Astrocyte (in vitro differentiated cells and primary cell): ENCODE results near the gene SEMA6C. TPM values are rescaled to one million over a fixed set of nuclear protein-coding genes. Genes with fewer than 3 reads are reported as not detected.
"Not testable (repeated sequence)": the region's sequence is repeated elsewhere in the genome, so short reads cannot be mapped to it uniquely, and the experiment has no call there.

ENCODE experiments used
- DNase-seq: peaks from one replicate; pipeline ENCODE4 v3.0.0-alpha.2; 2010; ENCODE audit warnings: low read depth
- FAIRE-seq: peaks from 2 replicates; lab custom pipeline; 2011; peaks lifted over from hg19 to GRCh38; lab: Jason Lieb, UNC
- H2AFZ ChIP-seq: 2 replicates; pipeline ENCODE4 v1.6.0; 2012; ENCODE audit warnings: low read depth, low read length, inconsistent platforms
- H3K27ac ChIP-seq: 2 replicates; pipeline ENCODE4 v1.5.1; 2011; ENCODE audit warnings: low read depth, low read length, inconsistent platforms
- H3K27me3 ChIP-seq: 2 replicates; pipeline ENCODE4 v1.6.0; 2011; ENCODE audit warnings: low read length, inconsistent platforms; ENCODE audit not compliant: insufficient read depth
- H3K36me3 ChIP-seq: 2 replicates; pipeline ENCODE4 v1.5.1; 2011; ENCODE audit warnings: low read length, inconsistent platforms; ENCODE audit not compliant: insufficient read depth
- H3K4me1 ChIP-seq: 2 replicates; pipeline ENCODE4 v1.5.1; 2011; ENCODE audit warnings: low read length, inconsistent platforms; ENCODE audit not compliant: insufficient read depth
- H3K4me2 ChIP-seq: 2 replicates; pipeline ENCODE4 v1.6.0; 2012; ENCODE audit warnings: low read length, inconsistent platforms
- H3K4me3 ChIP-seq: 2 replicates; pipeline ENCODE4 v1.5.1; 2011; ENCODE audit warnings: low read depth, mild to moderate bottlenecking, low read length, inconsistent platforms; ENCODE audit not compliant: insufficient read depth
- H3K79me2 ChIP-seq: 2 replicates; pipeline ENCODE4 v1.6.0; 2012; ENCODE audit warnings: mild to moderate bottlenecking, low read length, inconsistent platforms; ENCODE audit not compliant: insufficient read depth
- H3K9ac ChIP-seq: 2 replicates; pipeline ENCODE4 v1.6.0; 2012; ENCODE audit warnings: mild to moderate bottlenecking, low read length, inconsistent platforms
- H3K9me3 ChIP-seq: 2 replicates; pipeline ENCODE4 v1.5.1; 2012; ENCODE audit warnings: low read depth, mild to moderate bottlenecking, low read length, inconsistent platforms; ENCODE audit not compliant: insufficient read depth
- H4K20me1 ChIP-seq: 2 replicates; pipeline ENCODE4 v1.6.0; 2012; ENCODE audit warnings: low read length, inconsistent platforms; ENCODE audit not compliant: insufficient read depth
- H3K27ac Mint-ChIP-seq: one replicate; pipeline ENCODE4 v1.8.0; 2021; ENCODE audit warnings: mild to moderate bottlenecking, mixed read lengths; ENCODE audit not compliant: unreplicated experiment
- H3K27me3 Mint-ChIP-seq: one replicate; pipeline ENCODE4 v1.8.0; 2021; ENCODE audit warnings: low read depth, mixed read lengths; ENCODE audit not compliant: unreplicated experiment
- H3K36me3 Mint-ChIP-seq: one replicate; pipeline ENCODE4 v1.8.0; 2021; ENCODE audit warnings: low read depth, mixed read lengths; ENCODE audit not compliant: unreplicated experiment
- H3K4me1 Mint-ChIP-seq: one replicate; pipeline ENCODE4 v1.8.0; 2021; ENCODE audit warnings: low read depth, mixed read lengths; ENCODE audit not compliant: unreplicated experiment
- H3K4me3 Mint-ChIP-seq: one replicate; pipeline ENCODE4 v1.8.0; 2021; ENCODE audit warnings: mild to moderate bottlenecking, moderate library complexity, mixed read lengths; ENCODE audit not compliant: unreplicated experiment
- H3K9me3 Mint-ChIP-seq: one replicate; pipeline ENCODE4 v1.8.0; 2021; ENCODE audit warnings: mild to moderate bottlenecking, mixed read lengths; ENCODE audit not compliant: unreplicated experiment
- CTCF ChIP-seq: IDR thresholded peaks from 2 replicates; pipeline ENCODE4 v1.5.1; 2011; ENCODE audit warnings: low read depth, mild to moderate bottlenecking, inconsistent platforms, low read length, moderate library complexity; ENCODE audit not compliant: insufficient read depth
- EZH2 ChIP-seq: IDR thresholded peaks from 2 replicates; pipeline ENCODE4 v1.6.1; 2012; ENCODE audit warnings: mild to moderate bottlenecking, low read length, inconsistent platforms; ENCODE audit not compliant: insufficient read depth
- total RNA-seq: library from RNA; stranded (reverse); gene quantifications from 2 replicates; pipeline ENCODE4 v1.2.1, GENCODE V29; 2021

The SEMA6C gene
- total RNA-seq, 1 donor from 2014 or later: 7.4 TPM

GRCh38 chr1:151189637-151190445 is 43.4 kb upstream of the SEMA6C start, which contains the start of gene VPS72:
Gene VPS72 (minus strand): TSS chr1:151190197. CDS start chr1:151190121, 76 bp downstream.
- H3K36me3 Mint-ChIP-seq: peaks cover 4% of the 10 kb centered on the region
- H3K9ac ChIP-seq: peak within 1 kb of the TSS; percentile 93
- no peaks in the 10 kb centered on the region for H3K27me3 ChIP-seq
- H3K4me1 Mint-ChIP-seq: peaks cover 8% of the 10 kb centered on the region
- H2AFZ ChIP-seq: peak within 1 kb of the TSS; percentile 65
- H3K27me3 Mint-ChIP-seq: no peaks in the 10 kb centered on the region
- H3K27ac Mint-ChIP-seq: peak within 1 kb of the TSS; percentile 99
- H3K4me2 ChIP-seq: peak within 1 kb of the TSS; percentile 95
- FAIRE-seq: no peak
- peaks cover 13% of the 10 kb centered on the region for H4K20me1 ChIP-seq
- peaks cover 11% of the 10 kb centered on the region for H3K4me1 ChIP-seq
- peaks cover 10% of the 10 kb centered on the region for H3K36me3 ChIP-seq
- peak within 1 kb of the TSS; percentile 84 for H3K27ac ChIP-seq
- peak within 1 kb of the TSS; percentile 100 for H3K4me3 Mint-ChIP-seq
- peaks cover 35% of the 10 kb centered on the region for H3K79me2 ChIP-seq
- TF ChIP-seq CTCF (no peak), EZH2 (no peak)
- H3K4me3 ChIP-seq: peak within 1 kb of the TSS; percentile 91
- H3K9me3 Mint-ChIP-seq: no peaks in the 10 kb centered on the region
- no peaks in the 10 kb centered on the region for H3K9me3 ChIP-seq
- peak; percentile 88 for DNase-seq

GRCh38 chr1:151188667-151189066 is 42.2 kb upstream of the SEMA6C start:
- Histone ChIP-seq H3K36me3 (peaks cover 19% of the 10 kb centered on the region), H4K20me1 (peaks cover 13% of the 10 kb centered on the region), H3K4me2 (peak overlapping the region; percentile 95), H3K4me3 (peak overlapping the region; percentile 91), H3K79me2 (peaks cover 35% of the 10 kb centered on the region), H3K4me1 (peaks cover 11% of the 10 kb centered on the region), H3K9ac (peak overlapping the region; percentile 93)
- not testable (repeated sequence) for H2AFZ ChIP-seq, H3K27ac ChIP-seq, DNase-seq, H3K27me3 ChIP-seq, H3K9me3 ChIP-seq, H3K9me3 Mint-ChIP-seq, FAIRE-seq, H3K4me1 Mint-ChIP-seq, H3K27ac Mint-ChIP-seq, H3K36me3 Mint-ChIP-seq, H3K27me3 Mint-ChIP-seq
- H3K4me3 Mint-ChIP-seq: peak overlapping the region; percentile 100

- no peak for TF ChIP-seq EZH2
- TF ChIP-seq CTCF: no peak
Measured at GRCh38 chr1:151187205-151187604, 40.8 kb upstream of the SEMA6C start.

More at GRCh38 chr1:151187205-151187604, 40.8 kb upstream of the SEMA6C start:
- DNase-seq (no peak), FAIRE-seq (no peak)
- H3K9me3 Mint-ChIP-seq: no peaks in the 10 kb centered on the region
- H3K27ac Mint-ChIP-seq: no peak overlapping the region
- peaks cover 8% of the 10 kb centered on the region for H3K4me1 Mint-ChIP-seq
- peaks cover 29% of the 10 kb centered on the region for H3K36me3 ChIP-seq
- no peak overlapping the region for H3K9ac ChIP-seq
- no peak overlapping the region for H2AFZ ChIP-seq
- H3K4me3 ChIP-seq: no peak overlapping the region
- no peaks in the 10 kb centered on the region for H3K27me3 Mint-ChIP-seq
- peaks cover 10% of the 10 kb centered on the region for H3K36me3 Mint-ChIP-seq
- no peaks in the 10 kb centered on the region for H3K27me3 ChIP-seq
- H3K4me2 ChIP-seq: no peak overlapping the region
- H3K4me3 Mint-ChIP-seq: no peak overlapping the region
- H3K9me3 ChIP-seq: no peaks in the 10 kb centered on the region
- H3K79me2 ChIP-seq: peaks cover 35% of the 10 kb centered on the region
- H4K20me1 ChIP-seq: peaks cover 13% of the 10 kb centered on the region
- H3K27ac ChIP-seq: no peak overlapping the region
- H3K4me1 ChIP-seq: peaks cover 11% of the 10 kb centered on the region
